Measurements from ENCODE around the gene ABCC3. TPM values are rescaled to one million over a fixed set of nuclear protein-coding genes. Genes with fewer than 3 reads are reported as not detected.

ABCC3 gene
- total RNA-seq, 4 donors from 2014 or later: 297 to 655 (median 533) TPM

- Histone ChIP-seq H3K27ac (peak overlapping the region; percentile 66 to 75 (median 74)), H3K9me3 (no peaks in the 10 kb centered on the region), H3K4me3 (no peak overlapping the region), H3K27me3 (no peaks in the 10 kb centered on the region), H3K4me1 (peaks cover 2 to 30% (median 23%) of the 10 kb centered on the region in 4 donors), H3K36me3 (no peaks in the 10 kb centered on the region)
- in situ Hi-C loops (cut with MboI; ENCODE audit: low pct_ligation_motif_present in 1 of 4, low pct_unique_long_range_greater_than_20kb in 1 of 4, low sequenced_read_pairs in 3 of 4): no loop called here
- WGBS, 2 donors (ENCODE audit: low coverage in 1 of 2): 40 to 45% methylated on average over 1 to 3 of the region's 3 CpGs
- no peak for DNase-seq
- intact Hi-C loops (cut with DNase I; ENCODE audit: low total_unique reads): no loop called here
- no peak for TF ChIP-seq POLR2A (IDR thresholded peaks at IDR 0.05)
- no peak for TF ChIP-seq POLR2AphosphoS5 (IDR thresholded peaks at IDR 0.05)
- TF ChIP-seq, protein P1, sequence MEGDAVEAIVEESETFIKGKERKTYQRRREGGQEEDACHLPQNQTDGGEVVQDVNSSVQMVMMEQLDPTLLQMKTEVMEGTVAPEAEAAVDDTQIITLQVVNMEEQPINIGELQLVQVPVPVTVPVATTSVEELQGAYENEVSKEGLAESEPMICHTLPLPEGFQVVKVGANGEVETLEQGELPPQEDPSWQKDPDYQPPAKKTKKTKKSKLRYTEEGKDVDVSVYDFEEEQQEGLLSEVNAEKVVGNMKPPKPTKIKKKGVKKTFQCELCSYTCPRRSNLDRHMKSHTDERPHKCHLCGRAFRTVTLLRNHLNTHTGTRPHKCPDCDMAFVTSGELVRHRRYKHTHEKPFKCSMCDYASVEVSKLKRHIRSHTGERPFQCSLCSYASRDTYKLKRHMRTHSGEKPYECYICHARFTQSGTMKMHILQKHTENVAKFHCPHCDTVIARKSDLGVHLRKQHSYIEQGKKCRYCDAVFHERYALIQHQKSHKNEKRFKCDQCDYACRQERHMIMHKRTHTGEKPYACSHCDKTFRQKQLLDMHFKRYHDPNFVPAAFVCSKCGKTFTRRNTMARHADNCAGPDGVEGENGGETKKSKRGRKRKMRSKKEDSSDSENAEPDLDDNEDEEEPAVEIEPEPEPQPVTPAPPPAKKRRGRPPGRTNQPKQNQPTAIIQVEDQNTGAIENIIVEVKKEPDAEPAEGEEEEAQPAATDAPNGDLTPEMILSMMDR (IDR thresholded peaks at IDR 0.05): no peak
- TF ChIP-seq EP300 (IDR thresholded peaks at IDR 0.05; ENCODE audit: low read depth): no peak
These were observed 40.5 kb downstream of the ABCC3 start for GRCh38 chr17:50675190-50675589.

DNA sequence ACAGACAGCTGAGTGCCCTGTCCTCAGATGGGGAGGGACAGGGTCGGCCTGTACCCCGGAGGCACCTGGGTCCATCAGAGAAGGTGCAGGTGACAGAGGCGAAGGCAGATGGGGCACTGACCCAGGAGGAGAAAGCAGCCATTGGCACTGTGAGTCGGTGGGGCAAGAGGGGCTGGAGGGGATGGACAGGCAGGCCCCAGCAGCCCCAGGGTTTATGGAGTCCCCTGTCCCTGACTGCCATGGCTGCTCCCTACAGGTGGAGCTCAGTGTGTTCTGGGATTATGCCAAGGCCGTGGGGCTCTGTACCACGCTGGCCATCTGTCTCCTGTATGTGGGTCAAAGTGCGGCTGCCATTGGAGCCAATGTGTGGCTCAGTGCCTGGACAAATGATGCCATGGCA is 40.9 kb downstream of the ABCC3 start:
- Histone ChIP-seq H3K27ac (peak overlapping the region; percentile 66 to 75 (median 74)), H3K4me3 (no peak overlapping the region), H3K9me3 (no peaks in the 10 kb centered on the region), H3K27me3 (no peaks in the 10 kb centered on the region), H3K36me3 (no peaks in the 10 kb centered on the region), H3K4me1 (peaks cover 2 to 31% (median 23%) of the 10 kb centered on the region in 4 donors)
- 67% methylated on average over 5 of the region's 7 CpGs; no CpG with 5 or more reads in 1 of the 2 donors for WGBS, 2 donors (ENCODE audit: low coverage in 1 of 2)
- in situ Hi-C loops (cut with MboI; ENCODE audit: low pct_ligation_motif_present in 1 of 4, low pct_unique_long_range_greater_than_20kb in 1 of 4, low sequenced_read_pairs in 3 of 4) (no loop called here), intact Hi-C loops (cut with DNase I; ENCODE audit: low total_unique reads) (no loop called here)
- peak; percentile 77 for DNase-seq
- TF ChIP-seq EP300 (IDR thresholded peaks at IDR 0.05; ENCODE audit: low read depth): no peak
- peak in 2 of 3 donors; percentile 65 to 71 for TF ChIP-seq POLR2AphosphoS5 (IDR thresholded peaks at IDR 0.05)
- TF ChIP-seq, protein P1 (IDR thresholded peaks at IDR 0.05): peak in 1 of 5 experiments; percentile 11
- TF ChIP-seq POLR2A (IDR thresholded peaks at IDR 0.05): no peak

DNA sequence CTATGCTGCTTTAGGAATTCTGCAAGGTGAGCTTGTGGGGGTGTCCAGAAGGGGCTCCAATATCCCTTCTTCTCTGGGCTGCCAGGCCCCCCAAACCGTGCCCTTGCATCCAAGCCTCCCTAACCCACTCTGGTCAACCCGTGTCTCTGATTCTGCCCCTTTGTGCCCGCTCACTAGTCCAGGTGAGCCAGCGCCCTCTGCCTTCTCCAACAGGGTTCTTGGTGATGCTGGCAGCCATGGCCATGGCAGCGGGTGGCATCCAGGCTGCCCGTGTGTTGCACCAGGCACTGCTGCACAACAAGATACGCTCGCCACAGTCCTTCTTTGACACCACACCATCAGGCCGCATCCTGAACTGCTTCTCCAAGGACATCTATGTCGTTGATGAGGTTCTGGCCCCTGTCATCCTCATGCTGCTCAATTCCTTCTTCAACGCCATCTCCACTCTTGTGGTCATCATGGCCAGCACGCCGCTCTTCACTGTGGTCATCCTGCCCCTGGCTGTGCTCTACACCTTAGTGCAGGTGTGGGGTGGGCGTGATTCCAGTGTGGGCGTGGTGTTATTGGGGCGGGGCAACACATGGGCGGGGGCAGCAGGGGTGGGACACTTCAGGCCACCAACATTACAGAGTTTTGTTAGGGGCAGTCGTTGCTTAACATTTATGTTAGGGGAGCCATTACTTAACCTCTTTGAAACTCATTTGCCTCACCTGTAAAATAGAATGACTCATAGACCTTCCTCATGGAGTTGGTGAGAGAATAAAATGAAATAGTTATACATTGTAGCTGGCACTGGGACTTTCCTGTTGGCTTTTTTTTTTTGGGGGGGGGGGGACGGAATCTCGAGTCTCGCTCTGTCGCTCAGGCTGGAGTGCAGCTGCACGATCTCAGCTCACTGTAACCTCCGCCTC is 41.6 kb downstream of the ABCC3 start:
- no peaks in the 10 kb centered on the region for H3K27me3 ChIP-seq
- no peak overlapping the region for H3K4me3 ChIP-seq
- intact Hi-C loops (cut with DNase I; ENCODE audit: low total_unique reads): no loop called here
- no peaks in the 10 kb centered on the region for H3K9me3 ChIP-seq
- in situ Hi-C loops (cut with MboI; ENCODE audit: low pct_ligation_motif_present in 1 of 4, low pct_unique_long_range_greater_than_20kb in 1 of 4, low sequenced_read_pairs in 3 of 4): no loop called here
- peak overlapping the region; percentile 18 to 75 (median 74) for H3K27ac ChIP-seq
- TF ChIP-seq EP300 (IDR thresholded peaks at IDR 0.05; ENCODE audit: low read depth) (no peak), POLR2A (IDR thresholded peaks at IDR 0.05) (no peak), POLR2AphosphoS5 (IDR thresholded peaks at IDR 0.05) (no peak)
- TF ChIP-seq, protein P1 (IDR thresholded peaks at IDR 0.05): no peak
- WGBS, 2 donors (ENCODE audit: low coverage in 1 of 2): 20 to 77% methylated on average over 1 to 24 of the region's 24 CpGs
- DNase-seq: no peak
- H3K4me1 ChIP-seq: peaks cover 2 to 38% (median 28%) of the 10 kb centered on the region in 4 donors
- no peaks in the 10 kb centered on the region for H3K36me3 ChIP-seq

GRCh38 chr17:50677851-50678375 is 43.2 kb downstream of the ABCC3 start:
- H3K4me1 ChIP-seq: peaks cover 2 to 45% (median 35%) of the 10 kb centered on the region in 4 donors
- in situ Hi-C loops (cut with MboI; ENCODE audit: low pct_ligation_motif_present in 1 of 4, low pct_unique_long_range_greater_than_20kb in 1 of 4, low sequenced_read_pairs in 3 of 4) (no loop called here), intact Hi-C loops (cut with DNase I; ENCODE audit: low total_unique reads) (no loop called here)
- no peaks in the 10 kb centered on the region for H3K36me3 ChIP-seq
- TF ChIP-seq, protein P1 (IDR thresholded peaks at IDR 0.05): no peak
- no peak for TF ChIP-seq POLR2A (IDR thresholded peaks at IDR 0.05)
- no peak for TF ChIP-seq EP300 (IDR thresholded peaks at IDR 0.05; ENCODE audit: low read depth)
- no peak for TF ChIP-seq POLR2AphosphoS5 (IDR thresholded peaks at IDR 0.05)
- no peak overlapping the region for H3K4me3 ChIP-seq
- 80 to 92% methylated on average over 1 to 12 of the region's 12 CpGs for WGBS, 2 donors (ENCODE audit: low coverage in 1 of 2)
- H3K27ac ChIP-seq: no peak overlapping the region
- H3K27me3 ChIP-seq: no peaks in the 10 kb centered on the region
- no peak for DNase-seq
- no peaks in the 10 kb centered on the region for H3K9me3 ChIP-seq
